HepG2 (cell line): ENCODE data around the gene FOLR2. TPM values are rescaled to one million over a fixed set of nuclear protein-coding genes. Genes with fewer than 3 reads are reported as not detected.

Experiments
- ADNP ChIP-seq: sonication (generic); formaldehyde crosslinking; IDR thresholded peaks from 2 replicates; pipeline ENCODE4 v1.4.0; 2020; ENCODE audit warnings: missing genetic modification reagents
- AGO1 ChIP-seq: fragments of 200-400 bp; formaldehyde crosslinking; IDR thresholded peaks from 2 replicates; pipeline ENCODE4 v1.6.1; 2017; ENCODE audit warnings: mild to moderate bottlenecking, low read depth, low read length, moderate library complexity; ENCODE audit not compliant: poor library complexity, severe bottlenecking
- CTCF ChIP-seq: sonication (generic); formaldehyde crosslinking; IDR thresholded peaks from 2 replicates; pipeline ENCODE4 v1.5.0; 2020; ENCODE audit warnings: mild to moderate bottlenecking, missing genetic modification reagents, moderate library complexity
- ELF3 ChIP-seq: IDR thresholded peaks from 2 replicates; pipeline ENCODE4 v1.6.1; 2016; ENCODE audit warnings: missing genetic modification reagents, missing compliant biosample characterization
- POLR2G ChIP-seq: fragments of 200-400 bp; formaldehyde crosslinking; IDR thresholded peaks from 2 replicates; pipeline ENCODE4 v1.6.1; 2018; ENCODE audit warnings: mild to moderate bottlenecking, low read depth, low read length, moderate library complexity
- ZNF317 ChIP-seq: sonication (generic); formaldehyde crosslinking; IDR thresholded peaks from 2 replicates; pipeline ENCODE4 v1.5.0; 2020; ENCODE audit warnings: mild to moderate bottlenecking, missing genetic modification reagents
- ZNF776 ChIP-seq: sonication (generic); formaldehyde crosslinking; IDR thresholded peaks from 2 replicates; pipeline ENCODE4 v1.4.0; 2020; ENCODE audit warnings: mild to moderate bottlenecking, missing genetic modification reagents
- ZXDC ChIP-seq: sonication (generic); formaldehyde crosslinking; IDR thresholded peaks from 2 replicates; pipeline ENCODE4 v1.5.0; 2020; ENCODE audit warnings: mild to moderate bottlenecking, missing genetic modification reagents
- polyA plus RNA-seq, 8 experiments: library from polyadenylated mRNA; depleted of rRNA in 3 of 8; stranded (reverse) in 7 of 8; unstranded in 1 of 8; fragments of >200 nt; fragmentation: Illumina TruSeq in 4 of 8; extraction: Trizol in 4 of 8; gene quantifications; 2 replicates each; pipeline versions ENCODE4 v1.2.1 to v1.2.3, GENCODE V29; 2011 to 2016; ENCODE audit warnings: low read depth in 4 of 8, missing spikeins in 1 of 8, mixed read lengths in 1 of 8; ENCODE audit not compliant: insufficient read depth in 1 of 8
- total RNA-seq, 5 experiments: library from RNA; depleted of rRNA; stranded (reverse); fragments of >200 nt; fragmentation: Illumina TruSeq; extraction: Trizol; gene quantifications; 2 replicates each; pipeline ENCODE4 v1.2.3, GENCODE V29; 2016; ENCODE audit warnings: low read depth in 1 of 5
- TF ChIP-seq, protein P1 (sequence below): sonication (generic); formaldehyde crosslinking; IDR thresholded peaks from 2 replicates; pipeline ENCODE4 v1.4.0; 2020; ENCODE audit warnings: low read depth, missing genetic modification reagents
- TF ChIP-seq, protein P2 (sequence below): sonication (generic); formaldehyde crosslinking; IDR thresholded peaks from 2 replicates; pipeline ENCODE4 v1.4.0; 2020; ENCODE audit warnings: missing genetic modification reagents, borderline replicate concordance

FOLR2 gene
- total and polyA plus RNA-seq, 2 of the 13 experiments (the other 11 are each of a cell fraction or from before 2014, with no cell fraction given) = 0.09 TPM; not detected in 1

GRCh38 chr11:72239313-72239848, 22.8 kb downstream of the FOLR2 start (continued):
- TF ChIP-seq ZXDC (CRISPR knock-in tag) = no peak
- peak; percentile 69 for TF ChIP-seq POLR2G
- 0 out of 2 replicates have a peak, but pooled peaks have one; percentile 13 for TF ChIP-seq ZNF776 (CRISPR knock-in tag)
- TF ChIP-seq, protein P1, sequence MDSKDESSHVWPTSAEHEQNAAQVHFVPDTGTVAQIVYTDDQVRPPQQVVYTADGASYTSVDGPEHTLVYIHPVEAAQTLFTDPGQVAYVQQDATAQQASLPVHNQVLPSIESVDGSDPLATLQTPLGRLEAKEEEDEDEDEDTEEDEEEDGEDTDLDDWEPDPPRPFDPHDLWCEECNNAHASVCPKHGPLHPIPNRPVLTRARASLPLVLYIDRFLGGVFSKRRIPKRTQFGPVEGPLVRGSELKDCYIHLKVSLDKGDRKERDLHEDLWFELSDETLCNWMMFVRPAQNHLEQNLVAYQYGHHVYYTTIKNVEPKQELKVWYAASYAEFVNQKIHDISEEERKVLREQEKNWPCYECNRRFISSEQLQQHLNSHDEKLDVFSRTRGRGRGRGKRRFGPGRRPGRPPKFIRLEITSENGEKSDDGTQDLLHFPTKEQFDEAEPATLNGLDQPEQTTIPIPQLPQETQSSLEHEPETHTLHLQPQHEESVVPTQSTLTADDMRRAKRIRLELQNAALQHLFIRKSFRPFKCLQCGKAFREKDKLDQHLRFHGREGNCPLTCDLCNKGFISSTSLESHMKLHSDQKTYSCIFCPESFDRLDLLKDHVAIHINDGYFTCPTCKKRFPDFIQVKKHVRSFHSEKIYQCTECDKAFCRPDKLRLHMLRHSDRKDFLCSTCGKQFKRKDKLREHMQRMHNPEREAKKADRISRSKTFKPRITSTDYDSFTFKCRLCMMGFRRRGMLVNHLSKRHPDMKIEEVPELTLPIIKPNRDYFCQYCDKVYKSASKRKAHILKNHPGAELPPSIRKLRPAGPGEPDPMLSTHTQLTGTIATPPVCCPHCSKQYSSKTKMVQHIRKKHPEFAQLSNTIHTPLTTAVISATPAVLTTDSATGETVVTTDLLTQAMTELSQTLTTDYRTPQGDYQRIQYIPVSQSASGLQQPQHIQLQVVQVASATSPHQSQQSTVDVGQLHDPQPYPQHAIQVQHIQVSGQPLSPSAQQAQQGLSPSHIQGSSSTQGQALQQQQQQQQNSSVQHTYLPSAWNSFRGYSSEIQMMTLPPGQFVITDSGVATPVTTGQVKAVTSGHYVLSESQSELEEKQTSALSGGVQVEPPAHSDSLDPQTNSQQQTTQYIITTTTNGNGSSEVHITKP (CRISPR knock-in tag) = no peak
- TF ChIP-seq ELF3 (CRISPR knock-in tag) = no peak
- TF ChIP-seq, protein P2, sequence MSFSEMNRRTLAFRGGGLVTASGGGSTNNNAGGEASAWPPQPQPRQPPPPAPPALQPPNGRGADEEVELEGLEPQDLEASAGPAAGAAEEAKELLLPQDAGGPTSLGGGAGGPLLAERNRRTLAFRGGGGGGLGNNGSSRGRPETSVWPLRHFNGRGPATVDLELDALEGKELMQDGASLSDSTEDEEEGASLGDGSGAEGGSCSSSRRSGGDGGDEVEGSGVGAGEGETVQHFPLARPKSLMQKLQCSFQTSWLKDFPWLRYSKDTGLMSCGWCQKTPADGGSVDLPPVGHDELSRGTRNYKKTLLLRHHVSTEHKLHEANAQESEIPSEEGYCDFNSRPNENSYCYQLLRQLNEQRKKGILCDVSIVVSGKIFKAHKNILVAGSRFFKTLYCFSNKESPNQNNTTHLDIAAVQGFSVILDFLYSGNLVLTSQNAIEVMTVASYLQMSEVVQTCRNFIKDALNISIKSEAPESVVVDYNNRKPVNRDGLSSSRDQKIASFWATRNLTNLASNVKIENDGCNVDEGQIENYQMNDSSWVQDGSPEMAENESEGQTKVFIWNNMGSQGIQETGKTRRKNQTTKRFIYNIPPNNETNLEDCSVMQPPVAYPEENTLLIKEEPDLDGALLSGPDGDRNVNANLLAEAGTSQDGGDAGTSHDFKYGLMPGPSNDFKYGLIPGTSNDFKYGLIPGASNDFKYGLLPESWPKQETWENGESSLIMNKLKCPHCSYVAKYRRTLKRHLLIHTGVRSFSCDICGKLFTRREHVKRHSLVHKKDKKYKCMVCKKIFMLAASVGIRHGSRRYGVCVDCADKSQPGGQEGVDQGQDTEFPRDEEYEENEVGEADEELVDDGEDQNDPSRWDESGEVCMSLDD (CRISPR knock-in tag) = no peak
- no peak for TF ChIP-seq CTCF (CRISPR knock-in tag)
- no peak for TF ChIP-seq ZNF317
- peak; percentile 59 for TF ChIP-seq AGO1
- no peak for TF ChIP-seq ADNP (CRISPR knock-in tag)
